Heart left ventricle (tissue), 16 donors: Measurements from ENCODE around the gene HDAC4. TPM values are rescaled to one million over a fixed set of nuclear protein-coding genes. Genes with fewer than 3 reads are reported as not detected.
A peak's percentile ranks its signal among the peaks of the same experiment; 100 is the strongest.

Source experiments
- ATAC-seq, 4 donors: fragments of 200-7000 bp; cut with Tn5 transposase; one replicate each; pipeline ENCODE4 v1.9.1; 2020 to 2022; ENCODE audit warnings: moderate library complexity in 4 of 4, mild to moderate bottlenecking in 3 of 4, moderate number of reproducible peaks in 1 of 4
- DNase-seq, 5 donors: peaks; one replicate each; pipeline ENCODE4 v3.0.0-alpha.2; 2020
- H3K27ac ChIP-seq, 12 donors: fragments of 200-600 bp; sonication (generic) in 4 of 12; one replicate each; pipeline versions ENCODE4 v1.5.0 to v1.8.0; 2016 to 2022; ENCODE audit warnings: mild to moderate bottlenecking in 2 of 12
- H3K27me3 ChIP-seq, 9 donors: fragments of 200-600 bp; sonication (generic) in 2 of 9; one replicate each; pipeline versions ENCODE4 v1.5.1 to v1.8.0; 2016 to 2022; ENCODE audit warnings: mild to moderate bottlenecking in 3 of 9
- H3K36me3 ChIP-seq, 9 donors: fragments of 200-600 bp; sonication (generic) in 2 of 9; one replicate each; pipeline versions ENCODE4 v1.5.0 to v1.8.0; 2018 to 2022; ENCODE audit warnings: mild to moderate bottlenecking in 2 of 9
- H3K4me1 ChIP-seq, 12 donors: fragments of 200-600 bp; sonication (generic) in 4 of 12; one replicate each; pipeline versions ENCODE4 v1.5.0 to v1.8.0; 2016 to 2022; ENCODE audit warnings: mild to moderate bottlenecking in 3 of 12
- H3K4me3 ChIP-seq, 12 donors: fragments of 200-600 bp; sonication (generic) in 4 of 12; one replicate each; pipeline versions ENCODE4 v1.5.0 to v1.8.0; 2017 to 2022; ENCODE audit warnings: mild to moderate bottlenecking in 9 of 12, moderate library complexity in 4 of 12
- H3K9me3 ChIP-seq, 12 donors: fragments of 200-600 bp; sonication (generic) in 4 of 12; one replicate each; pipeline versions ENCODE4 v1.5.0 to v1.8.0; 2016 to 2022; ENCODE audit warnings: mild to moderate bottlenecking in 1 of 12
- POLR2A ChIP-seq, 2 donors: fragments of 450-650 bp; IDR thresholded peaks; one replicate each; pipeline ENCODE4 v1.6.1; 2017; ENCODE audit warnings: antibody characterized with exemption in 2 of 2, mild to moderate bottlenecking in 2 of 2, moderate library complexity in 2 of 2
- WGBS, 4 donors: extraction: QIAGEN DNeasy Blood & Tissue Kit in 2 of 4; methylation state at CpG; one replicate each; pipeline versions ENCODE4 v1.1.5 to v1.1.7; 2013 to 2018; 5-methylcytosine and 5-hydroxymethylcytosine counted together
- intact Hi-C, 10 donors: fragments of 100-400 bp; cut with DNase I; formaldehyde crosslinking; loops; one replicate each; pipeline versions ENCODE4 v1.11.1 to v1.14.2; 2022
- polyA plus RNA-seq, 2 donors: library from polyadenylated mRNA; stranded (reverse); fragments of 200-250 nt; gene quantifications; one replicate each; pipeline ENCODE4 v1.2.3, GENCODE V29; 2013
- total RNA-seq, 9 donors: library from RNA; depleted of rRNA in 2 of 9; stranded (reverse); fragments of >200 nt in 2 of 9; fragmentation: NEBNext Ultra II Directional in 3 of 9; extraction: Animal tissue kit (Norgen Biotek cat#: 25700) in 3 of 9; gene quantifications; one replicate each; pipeline versions ENCODE4 v1.1.0 to v1.2.4, GENCODE V29; 2016 to 2023
- TF ChIP-seq, protein P1 (sequence below), 12 donors: fragments of 200-600 bp; sonication (generic) in 4 of 12; IDR thresholded peaks; one replicate each; pipeline versions ENCODE4 v1.5.0 to v1.8.0; 2018 to 2022; ENCODE audit warnings: antibody characterized with exemption in 12 of 12, mild to moderate bottlenecking in 5 of 12
- donor health status: ischemic (EF 13 %, LVEDD 7.1; RV severe dilation, severe dysfunction).
- donor health status: healthy with polysubstance abuse.
- donor health status: DM: no; HTN: yes; CAD: no.
- donor health status: DM: no; HTN: no; CAD: no.
- donor health status: ischemic (EF 25% LVEDD 6.9; RV normal size, moderate dysfunction).
- donor health status: ischemic (EF 25% LVEDD 5.7; RV mildly dilated, moderate dysfunction).
- donor health status: healthy.
- donor health status: DM: yes; HTN: yes; CAD: no.
- donor health status: ischemic (EF 35%, LVEDD 5.7; RV mildly dilated, moderate dysfunction).
- donor health status: nonischemic (EF 11% LVEDD 7.7; RV severe dilation, severe dysfunction).
- donor health status: DM: yes; HTN: yes; CAD: no.
- donor health status: PGD.
- donor health status: ischemic (EF 29% LVEDD 5.4; RV normal size, mild dysfunction).
- donor health status: nonischemic (EF 23%, LVEDD 6.1; RV moderate dilation, normal function).

Gene HDAC4
- total and polyA plus RNA-seq, 11 donors, result 13.9 to 37.6 (median 27.5) TPM

DNA sequence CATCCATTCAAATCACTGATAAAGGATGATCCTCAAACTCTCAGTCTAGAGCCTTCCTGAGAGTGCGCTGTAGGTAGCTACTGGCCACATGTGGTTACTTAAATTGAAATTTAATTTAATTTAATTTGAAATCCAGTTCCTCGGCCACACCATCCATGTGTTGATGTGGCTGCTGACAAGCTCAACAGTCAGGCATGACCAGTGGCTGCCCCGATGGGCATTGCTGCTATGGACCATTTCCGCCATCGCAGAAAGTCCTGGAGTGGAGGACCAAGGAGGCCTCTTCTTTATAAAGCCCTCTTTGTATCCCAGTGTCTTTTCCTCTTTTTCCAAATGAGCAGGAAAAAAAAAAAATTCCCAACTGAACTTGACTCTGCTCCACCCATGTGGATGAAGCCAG lies 100.6 kb downstream of the HDAC4 start:
- H3K27ac ChIP-seq, result peak overlapping the region in 6 of 12 donors; percentile 1 to 90 (median 20)
- ATAC-seq, result no peak
- H3K36me3 ChIP-seq, result no peaks in the 10 kb centered on the region
- WGBS, 4 donors, result 86 to 94% (median 90%) methylated on average over 5 of the region's 5 CpGs
- intact Hi-C loops, result no loop called here
- no peaks in the 10 kb centered on the region for H3K27me3 ChIP-seq
- no peak for TF ChIP-seq POLR2A (IDR thresholded peaks at IDR 0.05)
- TF ChIP-seq, protein P1, sequence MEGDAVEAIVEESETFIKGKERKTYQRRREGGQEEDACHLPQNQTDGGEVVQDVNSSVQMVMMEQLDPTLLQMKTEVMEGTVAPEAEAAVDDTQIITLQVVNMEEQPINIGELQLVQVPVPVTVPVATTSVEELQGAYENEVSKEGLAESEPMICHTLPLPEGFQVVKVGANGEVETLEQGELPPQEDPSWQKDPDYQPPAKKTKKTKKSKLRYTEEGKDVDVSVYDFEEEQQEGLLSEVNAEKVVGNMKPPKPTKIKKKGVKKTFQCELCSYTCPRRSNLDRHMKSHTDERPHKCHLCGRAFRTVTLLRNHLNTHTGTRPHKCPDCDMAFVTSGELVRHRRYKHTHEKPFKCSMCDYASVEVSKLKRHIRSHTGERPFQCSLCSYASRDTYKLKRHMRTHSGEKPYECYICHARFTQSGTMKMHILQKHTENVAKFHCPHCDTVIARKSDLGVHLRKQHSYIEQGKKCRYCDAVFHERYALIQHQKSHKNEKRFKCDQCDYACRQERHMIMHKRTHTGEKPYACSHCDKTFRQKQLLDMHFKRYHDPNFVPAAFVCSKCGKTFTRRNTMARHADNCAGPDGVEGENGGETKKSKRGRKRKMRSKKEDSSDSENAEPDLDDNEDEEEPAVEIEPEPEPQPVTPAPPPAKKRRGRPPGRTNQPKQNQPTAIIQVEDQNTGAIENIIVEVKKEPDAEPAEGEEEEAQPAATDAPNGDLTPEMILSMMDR (IDR thresholded peaks at IDR 0.05), result no peak
- H3K4me1 ChIP-seq, result peaks cover 4 to 85% (median 57%) of the 10 kb centered on the region in 12 donors
- peak overlapping the region in 6 of 12 donors; percentile 5 to 42 (median 9) for H3K4me3 ChIP-seq
- no peak for DNase-seq
- H3K9me3 ChIP-seq, result no peaks in the 10 kb centered on the region

DNA sequence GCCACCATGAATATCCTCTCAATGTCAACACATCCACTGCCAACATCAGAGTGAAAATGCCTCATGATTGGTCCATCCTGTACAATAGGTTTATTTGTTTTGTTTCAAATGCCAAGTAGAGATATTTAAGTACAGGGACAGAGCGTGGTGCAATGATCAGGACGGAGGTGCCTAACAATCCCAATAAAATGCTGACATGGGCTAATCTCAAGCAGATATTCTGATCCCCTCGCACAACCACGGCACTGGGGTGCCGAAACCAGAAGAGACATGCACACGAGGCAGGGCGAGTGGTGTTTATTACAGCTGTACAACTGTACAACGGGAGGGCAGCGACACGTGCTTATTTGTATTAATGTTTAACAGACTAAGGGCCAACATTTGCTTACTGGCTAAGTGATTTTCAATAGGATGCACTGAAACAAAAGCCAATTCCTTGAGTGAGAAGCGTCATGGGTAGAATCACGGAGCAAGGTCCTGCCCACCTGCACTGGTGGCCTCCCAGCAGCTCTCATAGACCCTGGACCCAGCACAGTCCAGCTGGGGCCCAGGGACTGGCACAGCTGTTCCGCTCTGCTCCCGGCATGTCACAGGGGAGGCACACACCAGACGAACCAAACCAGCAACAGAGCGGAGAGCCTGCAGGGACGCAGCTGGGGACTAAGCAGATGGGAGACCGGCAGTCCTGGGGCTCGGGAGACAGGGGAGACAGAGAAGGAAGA lies 101.4 kb downstream of the HDAC4 start:
- Histone ChIP-seq H3K9me3 (no peaks in the 10 kb centered on the region), H3K4me3 (no peak overlapping the region), H3K36me3 (no peaks in the 10 kb centered on the region), H3K27ac (peak overlapping the region in 1 of 12 donors; percentile 90), H3K27me3 (no peaks in the 10 kb centered on the region), H3K4me1 (peaks cover 4 to 81% (median 54%) of the 10 kb centered on the region in 12 donors)
- intact Hi-C loops, result no loop called here
- DNase-seq (peak in 2 of 5 donors; percentile 15 to 18), ATAC-seq (no peak)
- WGBS, 4 donors, result 85 to 95% (median 91%) methylated on average over 18 to 19 of the region's 19 CpGs
- no peak for TF ChIP-seq POLR2A (IDR thresholded peaks at IDR 0.05)
- TF ChIP-seq, protein P1 (IDR thresholded peaks at IDR 0.05), result no peak

DNA sequence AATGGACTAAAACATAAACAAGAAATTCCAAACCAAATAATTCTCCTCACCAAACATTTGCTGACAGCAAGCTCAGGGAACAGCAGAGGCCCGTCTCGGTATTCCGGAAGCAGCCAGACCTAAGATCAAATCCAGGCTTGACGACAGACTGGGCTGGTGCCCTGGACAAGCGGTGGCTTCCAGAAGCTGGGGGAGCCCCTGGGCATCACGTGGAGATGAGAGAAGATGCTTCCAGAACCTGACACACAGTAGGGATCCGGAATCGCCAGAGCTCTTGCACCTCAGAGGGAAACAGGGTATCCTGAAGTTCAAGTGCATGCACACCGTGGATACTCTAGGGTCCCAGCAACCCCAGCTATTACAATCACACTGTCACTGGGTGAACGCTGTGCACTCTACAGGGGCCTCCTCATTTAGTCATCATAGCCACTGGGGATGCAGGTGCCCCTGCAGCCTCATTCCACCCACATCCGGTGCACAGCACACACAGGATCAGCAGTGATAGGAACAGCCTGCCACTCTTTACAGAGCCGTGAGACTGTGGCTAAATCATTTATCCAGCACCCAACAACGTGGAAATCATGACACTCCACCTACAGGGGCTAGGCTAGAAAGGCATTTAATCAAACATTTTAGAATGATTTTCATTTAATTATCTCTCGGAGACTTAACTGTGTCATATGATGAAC lies 102.6 kb downstream of the HDAC4 start:
- peaks cover 4 to 82% (median 57%) of the 10 kb centered on the region in 12 donors for H3K4me1 ChIP-seq
- 75 to 81% (median 78%) methylated on average over 14 of the region's 14 CpGs for WGBS, 4 donors
- TF ChIP-seq, protein P1 (IDR thresholded peaks at IDR 0.05), result no peak
- no peak for TF ChIP-seq POLR2A (IDR thresholded peaks at IDR 0.05)
- no peak overlapping the region for H3K4me3 ChIP-seq
- ATAC-seq, result no peak
- H3K36me3 ChIP-seq, result no peaks in the 10 kb centered on the region
- H3K9me3 ChIP-seq, result no peaks in the 10 kb centered on the region
- no peaks in the 10 kb centered on the region for H3K27me3 ChIP-seq
- H3K27ac ChIP-seq, result peak overlapping the region in 4 of 12 donors; percentile 22 to 82 (median 36)
- peak in 3 of 5 donors; percentile 16 to 23 (median 20) for DNase-seq
- intact Hi-C loops, result no loop called here
